ENCODE results near the gene GATAD2B.

The GATAD2B gene

DNA sequence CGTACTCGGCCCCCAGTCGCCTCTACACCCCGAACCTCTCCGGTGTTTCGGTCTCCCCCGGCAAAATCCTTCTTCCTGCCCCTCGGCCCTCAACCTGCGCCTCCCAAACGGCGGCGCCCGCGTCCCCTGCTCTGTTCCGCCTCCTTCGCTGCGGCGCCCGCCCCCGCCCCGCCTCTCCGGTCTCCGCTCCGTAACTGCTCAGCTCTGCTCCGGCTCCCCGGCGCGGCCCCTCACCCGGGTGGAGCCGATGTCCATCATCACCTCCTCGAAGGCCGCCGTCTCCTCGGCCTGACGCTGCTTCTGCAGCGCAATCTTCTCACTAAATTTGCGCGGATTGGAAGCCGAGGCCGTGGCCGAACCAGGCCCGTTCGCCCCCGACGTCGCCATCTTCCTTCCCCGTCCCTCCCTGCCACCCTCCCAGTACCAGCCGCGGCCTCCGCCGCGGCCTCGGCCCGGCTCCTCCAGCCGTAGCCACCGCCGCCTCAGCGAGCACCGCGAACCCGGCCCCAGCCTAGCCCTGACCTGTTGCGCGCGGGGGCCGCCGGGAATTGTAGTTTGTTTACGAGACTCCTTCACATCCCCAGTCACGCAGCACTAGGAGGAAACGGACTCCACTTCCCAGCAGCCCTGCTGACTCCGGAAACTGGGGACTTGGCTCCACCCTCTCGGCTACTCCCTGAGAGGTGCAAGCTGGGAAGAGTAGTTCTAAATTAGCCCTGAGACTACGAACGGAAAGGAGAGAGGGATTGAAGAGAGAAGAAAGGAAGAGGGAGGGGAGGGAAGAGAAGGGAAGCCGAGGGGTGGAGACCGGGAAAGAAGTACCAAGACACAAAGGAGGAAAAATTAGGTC is 35.6 kb upstream of the GATAD2B start, which contains the start of gene CRTC2 (continued):
- TF ChIP-seq ZNF488 (tag by site-specific recombination; IDR thresholded peaks at IDR 0.05), result no peak
- TF ChIP-seq WT1 (tag by site-specific recombination; IDR thresholded peaks at IDR 0.05), result peak; percentile 95
- TF ChIP-seq KLF8 (tag by site-specific recombination; IDR thresholded peaks at IDR 0.05), result peak; percentile 100
- TF ChIP-seq, protein P1, sequence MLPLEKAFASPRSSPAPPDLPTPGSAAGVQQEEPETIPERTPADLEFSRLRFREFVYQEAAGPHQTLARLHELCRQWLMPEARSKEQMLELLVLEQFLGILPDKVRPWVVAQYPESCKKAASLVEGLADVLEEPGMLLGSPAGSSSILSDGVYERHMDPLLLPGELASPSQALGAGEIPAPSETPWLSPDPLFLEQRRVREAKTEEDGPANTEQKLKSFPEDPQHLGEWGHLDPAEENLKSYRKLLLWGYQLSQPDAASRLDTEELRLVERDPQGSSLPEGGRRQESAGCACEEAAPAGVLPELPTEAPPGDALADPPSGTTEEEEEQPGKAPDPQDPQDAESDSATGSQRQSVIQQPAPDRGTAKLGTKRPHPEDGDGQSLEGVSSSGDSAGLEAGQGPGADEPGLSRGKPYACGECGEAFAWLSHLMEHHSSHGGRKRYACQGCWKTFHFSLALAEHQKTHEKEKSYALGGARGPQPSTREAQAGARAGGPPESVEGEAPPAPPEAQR (tag by site-specific recombination; IDR thresholded peaks at IDR 0.05), result no peak
- TF ChIP-seq ZNF223 (tag by site-specific recombination; IDR thresholded peaks at IDR 0.05), result 0 out of 2 replicates have a peak, but pooled peaks have one; percentile 11
- TF ChIP-seq, protein P2, sequence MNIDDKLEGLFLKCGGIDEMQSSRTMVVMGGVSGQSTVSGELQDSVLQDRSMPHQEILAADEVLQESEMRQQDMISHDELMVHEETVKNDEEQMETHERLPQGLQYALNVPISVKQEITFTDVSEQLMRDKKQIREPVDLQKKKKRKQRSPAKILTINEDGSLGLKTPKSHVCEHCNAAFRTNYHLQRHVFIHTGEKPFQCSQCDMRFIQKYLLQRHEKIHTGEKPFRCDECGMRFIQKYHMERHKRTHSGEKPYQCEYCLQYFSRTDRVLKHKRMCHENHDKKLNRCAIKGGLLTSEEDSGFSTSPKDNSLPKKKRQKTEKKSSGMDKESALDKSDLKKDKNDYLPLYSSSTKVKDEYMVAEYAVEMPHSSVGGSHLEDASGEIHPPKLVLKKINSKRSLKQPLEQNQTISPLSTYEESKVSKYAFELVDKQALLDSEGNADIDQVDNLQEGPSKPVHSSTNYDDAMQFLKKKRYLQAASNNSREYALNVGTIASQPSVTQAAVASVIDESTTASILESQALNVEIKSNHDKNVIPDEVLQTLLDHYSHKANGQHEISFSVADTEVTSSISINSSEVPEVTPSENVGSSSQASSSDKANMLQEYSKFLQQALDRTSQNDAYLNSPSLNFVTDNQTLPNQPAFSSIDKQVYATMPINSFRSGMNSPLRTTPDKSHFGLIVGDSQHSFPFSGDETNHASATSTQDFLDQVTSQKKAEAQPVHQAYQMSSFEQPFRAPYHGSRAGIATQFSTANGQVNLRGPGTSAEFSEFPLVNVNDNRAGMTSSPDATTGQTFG (tag by site-specific recombination; IDR thresholded peaks at IDR 0.05; ENCODE audit: borderline replicate concordance), result no peak
- TF ChIP-seq, protein P3, sequence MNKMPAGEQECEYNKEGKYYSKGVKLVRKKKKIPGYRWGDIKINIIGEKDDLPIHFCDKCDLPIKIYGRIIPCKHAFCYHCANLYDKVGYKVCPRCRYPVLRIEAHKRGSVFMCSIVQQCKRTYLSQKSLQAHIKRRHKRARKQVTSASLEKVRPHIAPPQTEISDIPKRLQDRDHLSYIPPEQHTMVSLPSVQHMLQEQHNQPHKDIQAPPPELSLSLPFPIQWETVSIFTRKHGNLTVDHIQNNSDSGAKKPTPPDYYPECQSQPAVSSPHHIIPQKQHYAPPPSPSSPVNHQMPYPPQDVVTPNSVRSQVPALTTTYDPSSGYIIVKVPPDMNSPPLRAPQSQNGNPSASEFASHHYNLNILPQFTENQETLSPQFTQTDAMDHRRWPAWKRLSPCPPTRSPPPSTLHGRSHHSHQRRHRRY (tag by site-specific recombination; IDR thresholded peaks at IDR 0.05), result no peak
- no peak for TF ChIP-seq ZNF510 (tag by site-specific recombination; IDR thresholded peaks at IDR 0.05; ENCODE audit: insufficient replicate concordance)
- peak; percentile 38; the same call in 1 of the 2 replicates for TF ChIP-seq ZNF624 (tag by site-specific recombination; IDR thresholded peaks at IDR 0.05)
- TF ChIP-seq ZNF121 (tag by site-specific recombination; IDR thresholded peaks at IDR 0.05), result peak; percentile 38; the same call in 1 of the 2 replicates
- TF ChIP-seq ZNF580 (tag by site-specific recombination; IDR thresholded peaks at IDR 0.05), result peak; percentile 48; the same call in 1 of the 2 replicates
- TF ChIP-seq ZNF2 (tag by site-specific recombination; IDR thresholded peaks at IDR 0.05), result peak; percentile 83
- TF ChIP-seq ZNF138 (tag by site-specific recombination; IDR thresholded peaks at IDR 0.05; ENCODE audit: borderline replicate concordance), result no peak
- TF ChIP-seq ZFP41 (tag by site-specific recombination; IDR thresholded peaks at IDR 0.05; ENCODE audit: borderline replicate concordance), result no peak
- TF ChIP-seq ZNF692 (tag by site-specific recombination; IDR thresholded peaks at IDR 0.05), result peak; percentile 87
- no peak for TF ChIP-seq ZNF548 (tag by site-specific recombination; IDR thresholded peaks at IDR 0.05)
- peak; percentile 46; the same call in 1 of the 2 replicates for TF ChIP-seq ZNF398 (tag by site-specific recombination; IDR thresholded peaks at IDR 0.05)
- no peak for TF ChIP-seq ZNF423 (tag by site-specific recombination; IDR thresholded peaks at IDR 0.05)
- TF ChIP-seq, protein P4, sequence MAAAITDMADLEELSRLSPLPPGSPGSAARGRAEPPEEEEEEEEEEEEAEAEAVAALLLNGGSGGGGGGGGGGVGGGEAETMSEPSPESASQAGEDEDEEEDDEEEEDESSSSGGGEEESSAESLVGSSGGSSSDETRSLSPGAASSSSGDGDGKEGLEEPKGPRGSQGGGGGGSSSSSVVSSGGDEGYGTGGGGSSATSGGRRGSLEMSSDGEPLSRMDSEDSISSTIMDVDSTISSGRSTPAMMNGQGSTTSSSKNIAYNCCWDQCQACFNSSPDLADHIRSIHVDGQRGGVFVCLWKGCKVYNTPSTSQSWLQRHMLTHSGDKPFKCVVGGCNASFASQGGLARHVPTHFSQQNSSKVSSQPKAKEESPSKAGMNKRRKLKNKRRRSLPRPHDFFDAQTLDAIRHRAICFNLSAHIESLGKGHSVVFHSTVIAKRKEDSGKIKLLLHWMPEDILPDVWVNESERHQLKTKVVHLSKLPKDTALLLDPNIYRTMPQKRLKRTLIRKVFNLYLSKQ (tag by site-specific recombination; IDR thresholded peaks at IDR 0.05; ENCODE audit: borderline replicate concordance), result no peak
- no peak for TF ChIP-seq GLI2 (tag by site-specific recombination; IDR thresholded peaks at IDR 0.05; ENCODE audit: borderline replicate concordance, low read depth)
- no peak for TF ChIP-seq ZNF473 (tag by site-specific recombination; IDR thresholded peaks at IDR 0.05)
- TF ChIP-seq, protein P5, sequence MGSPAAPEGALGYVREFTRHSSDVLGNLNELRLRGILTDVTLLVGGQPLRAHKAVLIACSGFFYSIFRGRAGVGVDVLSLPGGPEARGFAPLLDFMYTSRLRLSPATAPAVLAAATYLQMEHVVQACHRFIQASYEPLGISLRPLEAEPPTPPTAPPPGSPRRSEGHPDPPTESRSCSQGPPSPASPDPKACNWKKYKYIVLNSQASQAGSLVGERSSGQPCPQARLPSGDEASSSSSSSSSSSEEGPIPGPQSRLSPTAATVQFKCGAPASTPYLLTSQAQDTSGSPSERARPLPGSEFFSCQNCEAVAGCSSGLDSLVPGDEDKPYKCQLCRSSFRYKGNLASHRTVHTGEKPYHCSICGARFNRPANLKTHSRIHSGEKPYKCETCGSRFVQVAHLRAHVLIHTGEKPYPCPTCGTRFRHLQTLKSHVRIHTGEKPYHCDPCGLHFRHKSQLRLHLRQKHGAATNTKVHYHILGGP (tag by site-specific recombination; IDR thresholded peaks at IDR 0.05), result no peak
- TF ChIP-seq ZNF24 (tag by site-specific recombination; IDR thresholded peaks at IDR 0.05), result peak; percentile 57; the same call in 1 of the 2 replicates
- no peak for TF ChIP-seq ZNF354C (tag by site-specific recombination; IDR thresholded peaks at IDR 0.05; ENCODE audit: borderline replicate concordance, low read depth)
- no peak for TF ChIP-seq ZNF433 (tag by site-specific recombination; IDR thresholded peaks at IDR 0.05; ENCODE audit: low read depth)
